ENCODE measurements around the gene SPATA6. TPM values are rescaled to one million over a fixed set of nuclear protein-coding genes. Genes with fewer than 3 reads are reported as not detected.
"Not testable (repeated sequence)": the region's sequence is repeated elsewhere in the genome, so short reads cannot be mapped to it uniquely, and the experiment has no call there.

SPATA6 gene
- total RNA-seq, 1 experiment from 2014 or later: 18.2 TPM

- no TSS peak for BruUV-seq (replicated peaks)
- POLR2A ChIA-PET: no interaction called here
- in situ Hi-C loops (cut with HindIII; ENCODE audit: low pct_unique_long_range_greater_than_20kb, low sequenced_read_pairs): no loop called here
- no peak overlapping the region for H3K27ac ChIP-seq (ENCODE audit: low read length)
- no peak for TF ChIP-seq TCF7L2 (IDR thresholded peaks at IDR 0.05; ENCODE audit: low read depth, low read length)
- TF ChIP-seq, protein P1, sequence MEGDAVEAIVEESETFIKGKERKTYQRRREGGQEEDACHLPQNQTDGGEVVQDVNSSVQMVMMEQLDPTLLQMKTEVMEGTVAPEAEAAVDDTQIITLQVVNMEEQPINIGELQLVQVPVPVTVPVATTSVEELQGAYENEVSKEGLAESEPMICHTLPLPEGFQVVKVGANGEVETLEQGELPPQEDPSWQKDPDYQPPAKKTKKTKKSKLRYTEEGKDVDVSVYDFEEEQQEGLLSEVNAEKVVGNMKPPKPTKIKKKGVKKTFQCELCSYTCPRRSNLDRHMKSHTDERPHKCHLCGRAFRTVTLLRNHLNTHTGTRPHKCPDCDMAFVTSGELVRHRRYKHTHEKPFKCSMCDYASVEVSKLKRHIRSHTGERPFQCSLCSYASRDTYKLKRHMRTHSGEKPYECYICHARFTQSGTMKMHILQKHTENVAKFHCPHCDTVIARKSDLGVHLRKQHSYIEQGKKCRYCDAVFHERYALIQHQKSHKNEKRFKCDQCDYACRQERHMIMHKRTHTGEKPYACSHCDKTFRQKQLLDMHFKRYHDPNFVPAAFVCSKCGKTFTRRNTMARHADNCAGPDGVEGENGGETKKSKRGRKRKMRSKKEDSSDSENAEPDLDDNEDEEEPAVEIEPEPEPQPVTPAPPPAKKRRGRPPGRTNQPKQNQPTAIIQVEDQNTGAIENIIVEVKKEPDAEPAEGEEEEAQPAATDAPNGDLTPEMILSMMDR (IDR thresholded peaks at IDR 0.05): no peak
- no peak for TF ChIP-seq SIN3A (IDR thresholded peaks at IDR 0.05; ENCODE audit: borderline replicate concordance, insufficient read depth, low read depth, low read length)
- TF ChIP-seq, protein P2, sequence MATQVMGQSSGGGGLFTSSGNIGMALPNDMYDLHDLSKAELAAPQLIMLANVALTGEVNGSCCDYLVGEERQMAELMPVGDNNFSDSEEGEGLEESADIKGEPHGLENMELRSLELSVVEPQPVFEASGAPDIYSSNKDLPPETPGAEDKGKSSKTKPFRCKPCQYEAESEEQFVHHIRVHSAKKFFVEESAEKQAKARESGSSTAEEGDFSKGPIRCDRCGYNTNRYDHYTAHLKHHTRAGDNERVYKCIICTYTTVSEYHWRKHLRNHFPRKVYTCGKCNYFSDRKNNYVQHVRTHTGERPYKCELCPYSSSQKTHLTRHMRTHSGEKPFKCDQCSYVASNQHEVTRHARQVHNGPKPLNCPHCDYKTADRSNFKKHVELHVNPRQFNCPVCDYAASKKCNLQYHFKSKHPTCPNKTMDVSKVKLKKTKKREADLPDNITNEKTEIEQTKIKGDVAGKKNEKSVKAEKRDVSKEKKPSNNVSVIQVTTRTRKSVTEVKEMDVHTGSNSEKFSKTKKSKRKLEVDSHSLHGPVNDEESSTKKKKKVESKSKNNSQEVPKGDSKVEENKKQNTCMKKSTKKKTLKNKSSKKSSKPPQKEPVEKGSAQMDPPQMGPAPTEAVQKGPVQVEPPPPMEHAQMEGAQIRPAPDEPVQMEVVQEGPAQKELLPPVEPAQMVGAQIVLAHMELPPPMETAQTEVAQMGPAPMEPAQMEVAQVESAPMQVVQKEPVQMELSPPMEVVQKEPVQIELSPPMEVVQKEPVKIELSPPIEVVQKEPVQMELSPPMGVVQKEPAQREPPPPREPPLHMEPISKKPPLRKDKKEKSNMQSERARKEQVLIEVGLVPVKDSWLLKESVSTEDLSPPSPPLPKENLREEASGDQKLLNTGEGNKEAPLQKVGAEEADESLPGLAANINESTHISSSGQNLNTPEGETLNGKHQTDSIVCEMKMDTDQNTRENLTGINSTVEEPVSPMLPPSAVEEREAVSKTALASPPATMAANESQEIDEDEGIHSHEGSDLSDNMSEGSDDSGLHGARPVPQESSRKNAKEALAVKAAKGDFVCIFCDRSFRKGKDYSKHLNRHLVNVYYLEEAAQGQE (IDR thresholded peaks at IDR 0.05; ENCODE audit: insufficient read depth in 1 of 2, low read depth in 2 of 2, low read length in 1 of 2): no peak
- no peak for ATAC-seq
- H3K36me3 ChIP-seq (ENCODE audit: control insufficient read depth, insufficient read depth, low read length): no peaks in the 10 kb centered on the region
- no peaks in the 10 kb centered on the region for H3K27me3 ChIP-seq (ENCODE audit: control insufficient read depth, insufficient read depth, low read length)
- DNase-seq (ENCODE audit: low read depth, low spot score): no peak
- CTCF ChIA-PET: no interaction called here
- H3K4me1 ChIP-seq (ENCODE audit: control insufficient read depth, insufficient read depth, low read length): no peaks in the 10 kb centered on the region
- no peak overlapping the region for H3K4me3 ChIP-seq (ENCODE audit: low read depth in 2 of 2, low read length in 2 of 2)
- intact Hi-C loops (cut with micrococcal nuclease; ENCODE audit: unreplicated experiment): no loop called here
- H3K9me3 ChIP-seq (ENCODE audit: control insufficient read depth, insufficient read depth, low read depth, low read length): no peaks in the 10 kb centered on the region
These were observed 23.1 kb downstream of the SPATA6 start for GRCh38 chr1:48448932-48449331.

GRCh38 chr1:48444186-48444585 lies 27.8 kb downstream of the SPATA6 start:
- intact Hi-C loops (cut with micrococcal nuclease; ENCODE audit: unreplicated experiment); H3K4me1 ChIP-seq (ENCODE audit: control insufficient read depth, insufficient read depth, low read length); BruUV-seq (replicated peaks); H3K27ac ChIP-seq (ENCODE audit: low read length); H3K36me3 ChIP-seq (ENCODE audit: control insufficient read depth, insufficient read depth, low read length); H3K9me3 ChIP-seq (ENCODE audit: control insufficient read depth, insufficient read depth, low read depth, low read length); ATAC-seq; POLR2A ChIA-PET; DNase-seq (ENCODE audit: low read depth, low spot score); in situ Hi-C loops (cut with HindIII; ENCODE audit: low pct_unique_long_range_greater_than_20kb, low sequenced_read_pairs); H3K4me3 ChIP-seq (ENCODE audit: low read depth in 2 of 2, low read length in 2 of 2); H3K27me3 ChIP-seq (ENCODE audit: control insufficient read depth, insufficient read depth, low read length): not testable (repeated sequence)
- CTCF ChIA-PET: interaction anchor here (0.6 kb wide), 1 partner anchor 209 kb away, joined by 3 read pairs; no protein-coding TSS in a partner anchor

GRCh38 chr1:48442864-48443619 lies 29.0 kb downstream of the SPATA6 start:
- Histone ChIP-seq H3K27me3 (ENCODE audit: control insufficient read depth, insufficient read depth, low read length) (no peaks in the 10 kb centered on the region), H3K36me3 (ENCODE audit: control insufficient read depth, insufficient read depth, low read length) (no peaks in the 10 kb centered on the region), H3K4me3 (ENCODE audit: low read depth in 2 of 2, low read length in 2 of 2) (no peak overlapping the region), H3K4me1 (ENCODE audit: control insufficient read depth, insufficient read depth, low read length) (no peaks in the 10 kb centered on the region), H3K9me3 (ENCODE audit: control insufficient read depth, insufficient read depth, low read depth, low read length) (no peaks in the 10 kb centered on the region), H3K27ac (ENCODE audit: low read length) (no peak overlapping the region)
- ChIA-PET POLR2A (no interaction called here), CTCF (no interaction called here)
- TF ChIP-seq SIN3A (IDR thresholded peaks at IDR 0.05; ENCODE audit: borderline replicate concordance, insufficient read depth, low read depth, low read length): no peak
- TF ChIP-seq POLR2AphosphoS5 (IDR thresholded peaks at IDR 0.05; ENCODE audit: low read depth, low read length): no peak
- TF ChIP-seq, protein P2 (IDR thresholded peaks at IDR 0.05; ENCODE audit: insufficient read depth in 1 of 2, low read depth in 2 of 2, low read length in 1 of 2): no peak
- no peak for TF ChIP-seq TCF7L2 (IDR thresholded peaks at IDR 0.05; ENCODE audit: low read depth, low read length)
- TF ChIP-seq, protein P1 (IDR thresholded peaks at IDR 0.05): no peak
- in situ Hi-C loops (cut with HindIII; ENCODE audit: low pct_unique_long_range_greater_than_20kb, low sequenced_read_pairs) (no loop called here), intact Hi-C loops (cut with micrococcal nuclease; ENCODE audit: unreplicated experiment) (no loop called here)
- no TSS peak for BruUV-seq (replicated peaks)
- no peak for ATAC-seq
- DNase-seq (ENCODE audit: low read depth, low spot score): no peak

All from Panc1 (cell line).